ENCODE measurements around the gene MGST3.
A peak's percentile ranks its signal among the peaks of the same experiment; 100 is the strongest.
"Not testable (repeated sequence)": the region's sequence is repeated elsewhere in the genome, so short reads cannot be mapped to it uniquely, and the experiment has no call there.

Gene MGST3

GRCh38 chr1:165630629-165631341, at the start of gene MGST3:
Gene MGST3 (plus strand): TSS chr1:165631234. CDS start chr1:165649848, 18,614 bp downstream.
- peak; percentile 87 to 88 for DNase-seq

- DNase-seq, result no peak
Measured at GRCh38 chr1:165581926-165582325, 49.1 kb upstream of the MGST3 start.

- no peak for DNase-seq
Measured at GRCh38 chr1:165586398-165586797, 44.6 kb upstream of the MGST3 start.

- not testable (repeated sequence) for DNase-seq
Measured at GRCh38 chr1:165591391-165591790, 39.6 kb upstream of the MGST3 start.

GRCh38 chr1:165592945-165593823, 37.9 kb upstream of the MGST3 start:
- peak; percentile 38 to 67 for DNase-seq

GRCh38 chr1:165595246-165595938, 35.6 kb upstream of the MGST3 start:
- DNase-seq, result no peak

- no peak for DNase-seq
Measured at GRCh38 chr1:165597883-165598675, 33.0 kb upstream of the MGST3 start.

- DNase-seq, result no peak
Measured at GRCh38 chr1:165598676-165599059, 32.4 kb upstream of the MGST3 start.

- DNase-seq, result peak; percentile 8 to 26
Measured at GRCh38 chr1:165600793-165601192, 30.2 kb upstream of the MGST3 start.

- no peak for DNase-seq
Measured at GRCh38 chr1:165603810-165604209, 27.2 kb upstream of the MGST3 start.

- no peak for DNase-seq
Measured at GRCh38 chr1:165605246-165605645, 25.8 kb upstream of the MGST3 start.

GRCh38 chr1:165606676-165607075, 24.4 kb upstream of the MGST3 start:
- not testable (repeated sequence) for DNase-seq

GRCh38 chr1:165610866-165611265, 20.2 kb upstream of the MGST3 start:
- DNase-seq, result no peak

- DNase-seq, result no peak
Measured at GRCh38 chr1:165612062-165612461, 19.0 kb upstream of the MGST3 start.

- DNase-seq, result no peak
Measured at GRCh38 chr1:165616054-165616612, 14.9 kb upstream of the MGST3 start.

- no peak for DNase-seq
Measured at GRCh38 chr1:165616987-165617546, 14.0 kb upstream of the MGST3 start.

- DNase-seq, result no peak
Measured at GRCh38 chr1:165619647-165620151, 11.3 kb upstream of the MGST3 start.

- DNase-seq, result no peak
Measured at GRCh38 chr1:165623624-165624023, 7.4 kb upstream of the MGST3 start.

GRCh38 chr1:165624441-165624840, 6.6 kb upstream of the MGST3 start:
- no peak for DNase-seq

GRCh38 chr1:165628147-165628822, 2.7 kb upstream of the MGST3 start:
- DNase-seq, result no peak

GRCh38 chr1:165629151-165629550, 1.9 kb upstream of the MGST3 start:
- no peak for DNase-seq

Data from AML-193 (cell line).